Right hindlimb (tissue), 1 donor: ENCODE results near the gene FBXO9.

Experiments
- DNase-seq: peaks from one replicate; pipeline ENCODE4 v3.0.0-alpha.2; 2018

The FBXO9 gene

GRCh38 chr6:53139841-53140413, 74.7 kb downstream of the FBXO9 start:
- no peak for DNase-seq

- no peak for DNase-seq
Measured at GRCh38 chr6:53142810-53143209, 77.6 kb downstream of the FBXO9 start.

GRCh38 chr6:53143710-53144109, 78.5 kb downstream of the FBXO9 start:
- DNase-seq: no peak

- no peak for DNase-seq
Measured at GRCh38 chr6:53144802-53145201, 79.6 kb downstream of the FBXO9 start.

GRCh38 chr6:53148684-53149083, 83.5 kb downstream of the FBXO9 start, which contains the start of gene GCM1:
GCM1 (minus strand) TSS chr6:53148841; CDS start chr6:53145632, 3,209 bp downstream.
- no peak for DNase-seq
